PC-9 (cell line): Measurements from ENCODE around the gene INS.

Source experiments
- CTCF ChIP-seq: fragments of 200-600 bp; sonication (generic); conservative IDR thresholded peaks from 2 replicates; pipeline ENCODE4 v1.6.1; 2017; ENCODE audit warnings: mixed run types, antibody characterized with exemption, mild to moderate bottlenecking, moderate library complexity
- EZH2 ChIP-seq: fragments of 200-600 bp; sonication (generic); IDR thresholded peaks from 2 replicates; pipeline ENCODE4 v1.8.0; 2017; ENCODE audit warnings: antibody characterized with exemption, low read depth

- no peak for TF ChIP-seq CTCF
- TF ChIP-seq EZH2: no peak
Observed at GRCh38 chr11:2137202-2138067, 23.6 kb downstream of the INS start.
